Dendritic cell treated with granulocyte-macrophage colony-stimulating factor and Interleukin-4, amounts not matched to agents 40 ng/mL and 50 ng/mL, for 4 days (primary cell): Measurements from ENCODE around the gene BHMT2.

Experiments
- H3K27ac Mint-ChIP-seq: one replicate; pipeline ENCODE4 v1.8.0; 2022; ENCODE audit warnings: mild to moderate bottlenecking, mixed read lengths
- H3K27me3 Mint-ChIP-seq: one replicate; pipeline ENCODE4 v1.8.0; 2022; ENCODE audit warnings: mild to moderate bottlenecking, mixed read lengths
- H3K36me3 Mint-ChIP-seq: one replicate; pipeline ENCODE4 v1.8.0; 2022; ENCODE audit warnings: low read depth, mixed read lengths
- H3K4me1 Mint-ChIP-seq: one replicate; pipeline ENCODE4 v1.8.0; 2022; ENCODE audit warnings: low read depth, mixed read lengths
- H3K4me3 Mint-ChIP-seq: one replicate; pipeline ENCODE4 v1.8.0; 2022; ENCODE audit warnings: mild to moderate bottlenecking, moderate library complexity, mixed read lengths
- H3K9me3 Mint-ChIP-seq: one replicate; pipeline ENCODE4 v1.8.0; 2022; ENCODE audit warnings: mixed read lengths
- intact Hi-C: fragments of 100-400 bp; cut with micrococcal nuclease; formaldehyde crosslinking; loops from one replicate; pipeline ENCODE4 v1.15.0; 2022

The BHMT2 gene

GRCh38 chr5:79112703-79113058 is 43.1 kb downstream of the BHMT2 start:
- Mint-ChIP-seq H3K27ac (no peak overlapping the region), H3K36me3 (no peaks in the 10 kb centered on the region), H3K4me3 (no peak overlapping the region), H3K9me3 (no peaks in the 10 kb centered on the region), H3K27me3 (peaks cover 42% of the 10 kb centered on the region), H3K4me1 (peaks cover 15% of the 10 kb centered on the region)
- intact Hi-C loops: no loop called here

DNA sequence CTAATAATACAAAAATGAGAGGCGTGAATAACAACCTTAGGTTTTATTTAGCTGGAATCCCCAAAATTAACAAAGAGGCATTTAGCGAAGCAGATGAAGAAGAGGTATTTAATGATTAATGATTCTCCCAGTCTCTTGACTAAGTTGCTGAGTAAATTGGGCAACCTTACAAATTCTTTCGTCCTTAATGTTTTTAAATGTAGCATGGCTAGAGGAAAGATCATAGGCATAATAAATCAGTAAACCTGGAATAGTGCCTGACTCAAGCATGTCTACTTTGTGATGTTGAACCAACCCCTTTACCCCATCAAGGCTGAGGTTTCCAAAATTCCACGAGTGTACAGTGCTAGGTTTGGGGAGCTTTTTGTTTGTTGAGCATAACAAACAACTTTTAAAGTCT is 49.9 kb downstream of the BHMT2 start:
- H3K27ac Mint-ChIP-seq: no peak overlapping the region
- intact Hi-C loops: no loop called here
- peaks cover 11% of the 10 kb centered on the region for H3K4me1 Mint-ChIP-seq
- no peaks in the 10 kb centered on the region for H3K9me3 Mint-ChIP-seq
- no peak overlapping the region for H3K4me3 Mint-ChIP-seq
- peaks cover 10% of the 10 kb centered on the region for H3K27me3 Mint-ChIP-seq
- no peaks in the 10 kb centered on the region for H3K36me3 Mint-ChIP-seq

DNA sequence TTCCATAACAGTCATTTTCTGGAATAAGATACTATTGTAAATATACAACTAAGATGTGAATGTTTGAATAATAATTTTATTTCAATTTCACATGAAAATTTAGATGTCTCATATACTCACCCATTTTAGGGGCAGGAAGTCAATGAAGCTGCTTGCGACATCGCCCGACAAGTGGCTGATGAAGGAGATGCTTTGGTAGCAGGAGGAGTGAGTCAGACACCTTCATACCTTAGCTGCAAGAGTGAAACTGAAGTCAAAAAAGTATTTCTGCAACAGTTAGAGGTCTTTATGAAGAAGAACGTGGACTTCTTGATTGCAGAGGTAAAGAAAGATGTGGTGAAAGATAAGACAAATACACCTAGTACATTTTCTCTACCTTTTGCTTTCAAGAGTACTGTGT is 50.7 kb downstream of the BHMT2 start:
- Mint-ChIP-seq H3K27ac (no peak overlapping the region), H3K9me3 (no peaks in the 10 kb centered on the region), H3K4me3 (no peak overlapping the region), H3K4me1 (peaks cover 11% of the 10 kb centered on the region), H3K27me3 (peaks cover 6% of the 10 kb centered on the region), H3K36me3 (no peaks in the 10 kb centered on the region)
- intact Hi-C loops: no loop called here

DNA sequence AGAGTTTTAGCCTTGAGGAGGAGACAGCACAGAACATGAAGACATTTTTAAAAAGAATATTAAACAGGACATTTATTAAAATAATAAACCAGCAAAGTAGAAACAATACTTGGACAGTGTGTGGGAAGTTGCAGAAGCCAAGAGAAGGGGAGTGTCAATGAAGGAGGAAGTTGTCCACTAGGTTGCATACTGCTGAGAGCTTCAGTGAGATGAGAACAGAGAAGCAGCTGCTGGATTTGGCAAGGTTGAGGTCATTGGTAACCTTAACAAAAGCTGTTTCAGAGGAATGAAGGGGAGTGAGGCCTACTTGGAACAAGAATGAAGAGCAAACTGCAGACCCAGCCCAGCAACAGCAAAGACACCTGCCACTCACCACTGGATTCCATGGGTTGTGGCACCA is 53.4 kb downstream of the BHMT2 start:
- intact Hi-C loops: no loop called here
- Mint-ChIP-seq H3K27me3 (peaks cover 2% of the 10 kb centered on the region), H3K36me3 (no peaks in the 10 kb centered on the region), H3K27ac (no peak overlapping the region), H3K4me3 (no peak overlapping the region), H3K4me1 (peaks cover 11% of the 10 kb centered on the region), H3K9me3 (no peaks in the 10 kb centered on the region)

- no peak overlapping the region for H3K4me3 Mint-ChIP-seq
- H3K9me3 Mint-ChIP-seq: no peaks in the 10 kb centered on the region
- no peaks in the 10 kb centered on the region for H3K27me3 Mint-ChIP-seq
- H3K27ac Mint-ChIP-seq: no peak overlapping the region
- no peaks in the 10 kb centered on the region for H3K36me3 Mint-ChIP-seq
- peaks cover 11% of the 10 kb centered on the region for H3K4me1 Mint-ChIP-seq
- intact Hi-C loops: no loop called here
These were observed 55.0 kb downstream of the BHMT2 start for GRCh38 chr5:79124607-79125006.

GRCh38 chr5:79130781-79131180 is 61.2 kb downstream of the BHMT2 start:
- no peaks in the 10 kb centered on the region for H3K9me3 Mint-ChIP-seq
- peaks cover 3% of the 10 kb centered on the region for H3K27me3 Mint-ChIP-seq
- H3K36me3 Mint-ChIP-seq: no peaks in the 10 kb centered on the region
- no peak overlapping the region for H3K27ac Mint-ChIP-seq
- H3K4me3 Mint-ChIP-seq: no peak overlapping the region
- intact Hi-C loops: loop anchor here (5.0 kb wide), 1 partner anchor 332 kb away; no protein-coding TSS in a partner anchor
- H3K4me1 Mint-ChIP-seq: peaks cover 11% of the 10 kb centered on the region

DNA sequence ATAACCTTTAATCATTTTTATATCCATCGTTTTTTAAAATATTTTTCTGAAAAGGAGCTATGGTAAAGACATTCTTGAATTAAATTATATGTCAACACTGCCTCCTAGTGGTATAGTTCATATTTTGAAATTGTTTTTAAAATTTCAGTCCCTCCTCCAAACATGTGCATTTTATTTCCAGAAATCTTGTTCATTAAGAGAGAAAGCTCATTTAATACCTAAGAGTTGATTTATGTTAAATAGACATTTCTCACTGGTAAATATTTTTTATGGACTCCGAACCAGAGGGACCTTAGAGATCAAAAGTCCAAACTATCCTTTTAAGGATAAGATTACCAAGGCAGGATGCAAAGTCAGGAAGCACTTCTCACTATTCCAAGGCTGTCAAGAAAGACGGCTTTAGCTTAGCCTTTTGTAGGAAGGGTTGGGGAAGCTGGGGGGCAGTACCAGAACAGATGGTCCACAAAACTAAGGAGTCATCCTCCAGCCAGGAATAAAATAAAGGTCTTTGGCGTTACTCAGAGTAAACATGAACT is 63.6 kb downstream of the BHMT2 start:
- Mint-ChIP-seq H3K4me3 (no peak overlapping the region), H3K4me1 (peaks cover 11% of the 10 kb centered on the region), H3K27me3 (peaks cover 3% of the 10 kb centered on the region), H3K36me3 (no peaks in the 10 kb centered on the region), H3K27ac (no peak overlapping the region), H3K9me3 (no peaks in the 10 kb centered on the region)
- intact Hi-C loops: loop anchor here (1.0 to 5.0 kb wide), 3 partner anchors 108 to 329 kb away; no protein-coding TSS in a partner anchor

GRCh38 chr5:79133657-79134451 is 64.3 kb downstream of the BHMT2 start:
- no peaks in the 10 kb centered on the region for H3K36me3 Mint-ChIP-seq
- no peak overlapping the region for H3K4me3 Mint-ChIP-seq
- H3K27me3 Mint-ChIP-seq: peaks cover 3% of the 10 kb centered on the region
- peaks cover 11% of the 10 kb centered on the region for H3K4me1 Mint-ChIP-seq
- no peak overlapping the region for H3K27ac Mint-ChIP-seq
- intact Hi-C loops: loop anchor here (1.0 to 5.0 kb wide), 3 partner anchors 109 to 328 kb away; no protein-coding TSS in a partner anchor
- H3K9me3 Mint-ChIP-seq: no peaks in the 10 kb centered on the region

DNA sequence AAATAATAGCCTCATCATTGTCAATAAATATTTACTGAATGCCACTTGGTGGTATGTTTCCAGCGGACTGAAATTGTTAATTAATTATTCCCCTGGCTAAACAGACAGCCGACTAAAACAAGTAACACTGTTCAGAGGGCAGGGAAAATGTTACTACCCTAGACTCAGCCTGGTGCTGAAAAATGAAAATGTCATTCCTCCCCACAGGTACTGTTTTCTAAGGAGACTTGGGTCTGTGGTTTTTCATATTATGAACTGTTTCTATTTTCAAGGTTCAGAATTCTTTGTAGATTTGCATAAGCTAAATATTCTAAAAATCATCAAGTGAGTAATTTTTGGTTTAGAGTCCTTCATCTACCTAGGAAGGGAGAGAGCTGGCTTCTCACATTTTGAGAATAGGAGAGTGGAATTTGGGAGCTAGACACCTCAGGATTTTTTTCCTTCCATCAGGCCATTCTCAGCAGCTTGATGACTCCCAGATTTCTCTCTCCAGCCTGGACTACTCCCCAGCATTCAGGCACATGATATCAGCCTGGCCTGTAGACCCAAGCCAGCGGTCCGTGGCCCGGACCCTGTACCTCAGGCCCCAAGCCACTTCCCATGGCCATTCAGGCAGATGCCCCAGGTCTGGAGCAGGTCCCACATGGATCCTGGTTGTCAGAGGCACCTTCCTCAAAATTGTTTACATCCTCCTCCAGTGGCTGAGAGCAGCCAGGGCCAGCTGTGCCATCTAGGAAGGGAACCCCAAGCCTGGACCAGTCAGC is 66.4 kb downstream of the BHMT2 start:
- Mint-ChIP-seq H3K27ac (no peak overlapping the region), H3K4me1 (peaks cover 11% of the 10 kb centered on the region), H3K4me3 (no peak overlapping the region), H3K9me3 (peaks cover 9% of the 10 kb centered on the region), H3K36me3 (no peaks in the 10 kb centered on the region), H3K27me3 (peaks cover 3% of the 10 kb centered on the region)
- intact Hi-C loops: no loop called here

GRCh38 chr5:79136618-79137017 is 67.1 kb downstream of the BHMT2 start:
- Mint-ChIP-seq H3K9me3 (peaks cover 12% of the 10 kb centered on the region), H3K4me1 (peaks cover 11% of the 10 kb centered on the region), H3K27ac (no peak overlapping the region), H3K27me3 (peaks cover 3% of the 10 kb centered on the region), H3K36me3 (no peaks in the 10 kb centered on the region), H3K4me3 (no peak overlapping the region)
- intact Hi-C loops: no loop called here
